ENCODE results near the gene PGM1.

PGM1 gene

DNA sequence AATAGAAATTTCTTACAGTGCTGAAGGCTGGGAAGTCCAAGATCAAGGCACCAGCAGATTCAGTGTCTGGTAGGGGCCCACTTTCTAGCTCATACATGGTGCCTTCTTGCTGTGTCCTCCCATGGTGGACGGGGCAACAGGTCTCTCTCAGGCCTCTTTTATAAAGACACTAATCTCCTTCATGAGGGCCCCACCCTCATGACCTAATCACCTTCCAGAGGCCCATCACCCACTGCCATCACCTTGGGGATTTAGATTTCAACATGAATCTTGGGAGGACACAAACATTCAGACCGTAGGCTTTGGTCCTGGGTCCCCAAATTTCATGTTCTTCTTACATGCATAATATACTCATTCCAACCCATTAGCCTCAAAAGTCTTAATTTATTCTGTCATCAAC is 71.5 kb downstream of the PGM1 start:
- TF ChIP-seq, protein P1, sequence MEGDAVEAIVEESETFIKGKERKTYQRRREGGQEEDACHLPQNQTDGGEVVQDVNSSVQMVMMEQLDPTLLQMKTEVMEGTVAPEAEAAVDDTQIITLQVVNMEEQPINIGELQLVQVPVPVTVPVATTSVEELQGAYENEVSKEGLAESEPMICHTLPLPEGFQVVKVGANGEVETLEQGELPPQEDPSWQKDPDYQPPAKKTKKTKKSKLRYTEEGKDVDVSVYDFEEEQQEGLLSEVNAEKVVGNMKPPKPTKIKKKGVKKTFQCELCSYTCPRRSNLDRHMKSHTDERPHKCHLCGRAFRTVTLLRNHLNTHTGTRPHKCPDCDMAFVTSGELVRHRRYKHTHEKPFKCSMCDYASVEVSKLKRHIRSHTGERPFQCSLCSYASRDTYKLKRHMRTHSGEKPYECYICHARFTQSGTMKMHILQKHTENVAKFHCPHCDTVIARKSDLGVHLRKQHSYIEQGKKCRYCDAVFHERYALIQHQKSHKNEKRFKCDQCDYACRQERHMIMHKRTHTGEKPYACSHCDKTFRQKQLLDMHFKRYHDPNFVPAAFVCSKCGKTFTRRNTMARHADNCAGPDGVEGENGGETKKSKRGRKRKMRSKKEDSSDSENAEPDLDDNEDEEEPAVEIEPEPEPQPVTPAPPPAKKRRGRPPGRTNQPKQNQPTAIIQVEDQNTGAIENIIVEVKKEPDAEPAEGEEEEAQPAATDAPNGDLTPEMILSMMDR (IDR thresholded peaks at IDR 0.05; ENCODE audit: extremely low read depth, missing control alignments), result no peak
- no peak for DNase-seq (ENCODE audit: low spot score)

DNA sequence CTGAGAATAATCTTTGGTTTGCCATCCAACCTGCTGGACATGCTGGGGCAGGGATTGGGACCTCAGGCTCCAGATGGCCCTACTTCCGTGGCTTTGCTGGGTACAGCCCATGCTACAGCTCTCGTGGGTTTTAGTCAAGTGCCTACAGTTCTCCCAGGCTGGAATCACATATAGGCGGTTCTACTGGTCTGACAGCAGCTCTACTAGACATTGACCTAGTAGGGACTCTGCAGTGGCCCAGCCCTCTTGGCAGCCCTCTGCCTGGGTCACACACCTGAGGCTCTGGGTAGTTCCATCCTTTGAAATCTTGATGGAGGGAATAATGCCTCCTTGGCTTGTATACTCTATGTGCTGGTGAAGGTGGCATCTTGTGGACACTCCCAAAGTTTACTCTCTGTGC is 72.2 kb downstream of the PGM1 start:
- no peak for DNase-seq (ENCODE audit: low spot score)
- TF ChIP-seq, protein P1 (IDR thresholded peaks at IDR 0.05; ENCODE audit: extremely low read depth, missing control alignments), result no peak

DNA sequence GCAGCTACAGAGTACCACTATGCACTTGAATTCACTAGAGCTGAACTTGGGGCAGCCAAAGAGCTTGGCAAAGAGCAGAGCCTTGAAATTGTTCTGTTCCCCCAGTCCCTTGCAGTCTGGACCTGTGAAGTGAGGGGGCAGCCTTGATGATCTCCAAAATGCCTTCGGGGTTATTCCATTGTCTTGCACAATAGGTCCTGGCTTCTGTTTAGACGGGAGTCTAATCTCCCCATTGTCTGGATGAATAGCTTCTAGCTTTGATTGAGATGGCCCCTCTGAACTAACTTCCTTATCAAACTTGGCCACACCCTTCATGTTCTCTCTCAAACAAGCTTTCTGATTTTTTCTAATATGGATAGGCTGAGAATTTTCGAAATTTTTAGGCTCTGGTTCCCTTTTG is 72.6 kb downstream of the PGM1 start:
- TF ChIP-seq, protein P1 (IDR thresholded peaks at IDR 0.05; ENCODE audit: extremely low read depth, missing control alignments), result no peak
- DNase-seq (ENCODE audit: low spot score), result no peak

DNA sequence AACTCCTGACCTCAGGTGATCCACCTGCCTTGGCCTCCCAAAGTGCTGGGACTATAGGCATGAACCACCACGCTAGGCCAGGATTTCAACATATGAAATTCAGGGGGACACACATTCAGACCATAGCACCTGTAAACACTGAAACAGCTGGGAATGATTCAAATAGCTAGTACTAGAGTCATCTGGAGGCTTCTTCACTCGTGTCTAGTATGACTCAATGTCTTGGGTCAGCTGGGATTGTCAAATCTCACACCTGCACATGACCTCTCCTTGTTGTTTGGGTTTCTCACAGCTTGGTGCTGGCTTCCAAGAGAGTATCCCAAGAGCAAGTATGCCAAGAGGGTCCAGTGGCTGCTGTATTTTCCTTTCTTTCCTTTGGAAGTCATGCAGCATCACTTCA is 75.1 kb downstream of the PGM1 start:
- TF ChIP-seq, protein P1 (IDR thresholded peaks at IDR 0.05; ENCODE audit: extremely low read depth, missing control alignments), result no peak
- no peak for DNase-seq (ENCODE audit: low spot score)

DNA sequence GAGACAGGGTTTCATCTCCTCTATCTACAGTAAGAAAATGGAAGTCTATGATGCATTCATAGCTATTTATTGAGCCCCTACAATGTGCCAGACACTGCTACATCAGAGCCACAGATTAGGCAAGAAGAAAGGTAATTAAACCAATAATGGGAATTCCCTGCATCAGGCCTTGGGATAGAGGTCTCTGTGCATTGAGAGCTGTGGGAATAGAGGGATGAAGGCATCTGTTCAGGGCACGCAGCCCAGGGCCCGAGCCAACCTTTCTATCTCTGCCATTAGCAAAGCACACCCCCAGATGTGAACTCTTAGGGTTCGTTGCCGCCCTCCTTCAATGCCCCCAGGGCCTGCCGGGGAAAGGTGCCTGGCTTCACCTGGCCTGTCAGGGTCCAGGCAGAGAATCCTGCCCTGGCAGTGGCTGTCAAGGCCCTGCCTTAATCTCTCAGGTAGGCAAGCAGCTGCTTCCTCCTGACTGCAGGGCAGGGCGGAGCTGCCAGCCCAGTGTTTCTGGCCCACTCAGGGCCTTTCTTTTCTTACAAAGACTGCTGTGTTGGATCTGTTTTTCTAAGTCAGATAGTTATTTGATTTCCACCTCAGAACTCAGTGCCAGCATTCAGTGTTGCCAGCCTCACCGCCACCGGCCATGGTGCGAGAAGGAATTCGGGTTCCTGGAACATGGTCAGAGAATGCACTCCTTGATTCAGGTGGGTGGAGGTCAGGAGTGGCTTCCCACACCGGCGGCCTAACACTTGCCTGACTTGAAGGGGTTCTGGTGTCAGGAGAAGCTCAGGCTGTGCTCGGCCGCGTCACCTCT is 76.1 kb downstream of the PGM1 start:
- no peak for DNase-seq (ENCODE audit: low spot score)
- TF ChIP-seq, protein P1 (IDR thresholded peaks at IDR 0.05; ENCODE audit: extremely low read depth, missing control alignments), result no peak

DNA sequence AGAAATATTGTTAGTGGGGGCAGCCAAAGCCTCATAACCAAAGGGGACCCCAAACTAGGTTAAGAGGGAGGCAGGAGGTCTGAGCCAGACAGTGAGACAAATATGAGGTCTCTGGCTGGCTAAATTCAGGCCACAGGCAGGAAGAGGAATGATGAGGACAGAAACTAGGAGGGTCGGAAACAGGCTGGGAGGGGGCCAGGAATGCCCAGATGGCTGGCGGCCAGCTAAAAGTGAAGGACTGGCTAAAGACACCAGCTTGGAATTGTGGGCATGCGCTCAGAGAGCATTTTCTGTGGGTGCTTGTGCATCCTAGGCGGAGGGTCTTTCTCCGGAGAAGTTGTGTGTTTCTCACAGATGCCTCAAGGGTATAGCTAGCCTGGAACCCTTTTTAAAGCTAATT is 77.0 kb downstream of the PGM1 start:
- TF ChIP-seq, protein P1 (IDR thresholded peaks at IDR 0.05; ENCODE audit: extremely low read depth, missing control alignments), result no peak

DNA sequence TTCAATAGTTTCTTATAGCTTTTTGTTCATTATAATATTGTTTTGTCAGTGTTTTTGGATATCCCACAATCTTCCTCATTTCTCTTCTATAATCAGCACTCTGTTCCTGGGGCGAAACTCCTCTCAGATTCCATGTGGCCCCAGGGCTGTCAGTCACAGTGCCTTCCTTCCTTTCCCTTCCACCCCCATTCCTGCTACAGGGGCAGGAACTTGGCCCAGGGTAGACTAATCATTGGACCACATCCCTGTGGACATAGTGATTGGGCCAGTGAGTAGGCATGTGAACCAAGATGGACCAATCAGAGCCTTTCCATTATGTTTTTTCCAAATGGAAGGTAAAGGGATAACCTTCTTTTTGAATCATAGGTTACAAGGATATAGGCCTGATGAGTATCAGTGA is 78.3 kb downstream of the PGM1 start:
- TF ChIP-seq, protein P1 (IDR thresholded peaks at IDR 0.05; ENCODE audit: extremely low read depth, missing control alignments), result no peak
- DNase-seq (ENCODE audit: low spot score), result no peak

More for the DNA sequence above, 77.0 kb downstream of the PGM1 start:
- no peak for DNase-seq (ENCODE audit: low spot score)
